ENCODE results near the gene CD63.

Gene CD63

DNA sequence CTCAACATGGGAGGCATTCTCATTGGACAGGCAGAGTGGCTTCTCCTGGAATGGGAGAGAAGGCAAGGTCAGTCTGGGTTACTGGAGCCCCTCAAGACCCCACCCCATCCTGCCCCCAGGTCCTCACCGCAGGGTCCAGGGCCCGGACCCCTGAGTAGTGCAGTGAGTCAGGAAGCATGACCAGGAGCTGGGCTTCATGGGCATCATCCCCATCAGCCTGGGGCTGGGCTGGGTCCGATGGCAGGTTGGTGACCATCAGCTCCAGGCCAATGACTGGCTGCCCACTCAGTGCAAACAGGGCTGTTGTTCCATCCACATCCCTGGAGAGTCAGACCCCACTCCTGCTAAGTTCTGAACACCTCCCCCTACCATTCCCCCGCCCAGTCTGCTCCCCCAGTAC, 34.2 kb downstream of the CD63 start:
- Histone ChIP-seq H3K27ac (ENCODE audit: extremely low read depth, low read depth, low read length) (no peak overlapping the region), H3K9me3 (ENCODE audit: control insufficient read depth, insufficient read depth, low read depth, low read length) (no peaks in the 10 kb centered on the region), H3K4me3 (ENCODE audit: low read depth, low read length) (no peak overlapping the region), H3K36me3 (ENCODE audit: control insufficient read depth in 2 of 2, insufficient read depth in 1 of 2, low read length in 2 of 2) (peaks cover 0 to 6% of the 10 kb centered on the region in 2 experiments; a peak in 1 of 3 replicates), H3K4me1 (ENCODE audit: control insufficient read depth, insufficient read depth, low read length) (no peaks in the 10 kb centered on the region)
- POLR2A ChIA-PET, result no interaction called here
- CTCF ChIA-PET, result no interaction called here
- no peak for TF ChIP-seq ZSCAN16 (tag by site-specific recombination; IDR thresholded peaks at IDR 0.05)
- TF ChIP-seq, protein P1, sequence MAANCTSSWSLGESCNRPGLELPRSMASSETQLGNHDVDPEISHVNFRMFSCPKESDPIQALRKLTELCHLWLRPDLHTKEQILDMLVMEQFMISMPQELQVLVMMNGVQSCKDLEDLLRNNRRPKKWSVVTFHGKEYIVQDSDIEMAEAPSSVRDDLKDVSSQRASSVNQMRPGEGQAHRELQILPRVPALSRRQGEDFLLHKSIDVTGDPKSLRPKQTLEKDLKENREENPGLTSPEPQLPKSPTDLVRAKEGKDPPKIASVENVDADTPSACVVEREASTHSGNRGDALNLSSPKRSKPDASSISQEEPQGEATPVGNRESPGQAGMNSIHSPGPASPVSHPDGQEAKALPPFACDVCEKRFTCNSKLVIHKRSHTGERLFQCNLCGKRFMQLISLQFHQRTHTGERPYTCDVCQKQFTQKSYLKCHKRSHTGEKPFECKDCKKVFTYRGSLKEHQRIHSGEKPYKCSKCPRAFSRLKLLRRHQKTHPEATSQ (tag by site-specific recombination; IDR thresholded peaks at IDR 0.05), result no peak
- TF ChIP-seq KLF1 (tag by site-specific recombination; IDR thresholded peaks at IDR 0.05), result no peak
- TF ChIP-seq ZNF416 (tag by site-specific recombination; IDR thresholded peaks at IDR 0.05), result no peak
- TF ChIP-seq, protein P2, sequence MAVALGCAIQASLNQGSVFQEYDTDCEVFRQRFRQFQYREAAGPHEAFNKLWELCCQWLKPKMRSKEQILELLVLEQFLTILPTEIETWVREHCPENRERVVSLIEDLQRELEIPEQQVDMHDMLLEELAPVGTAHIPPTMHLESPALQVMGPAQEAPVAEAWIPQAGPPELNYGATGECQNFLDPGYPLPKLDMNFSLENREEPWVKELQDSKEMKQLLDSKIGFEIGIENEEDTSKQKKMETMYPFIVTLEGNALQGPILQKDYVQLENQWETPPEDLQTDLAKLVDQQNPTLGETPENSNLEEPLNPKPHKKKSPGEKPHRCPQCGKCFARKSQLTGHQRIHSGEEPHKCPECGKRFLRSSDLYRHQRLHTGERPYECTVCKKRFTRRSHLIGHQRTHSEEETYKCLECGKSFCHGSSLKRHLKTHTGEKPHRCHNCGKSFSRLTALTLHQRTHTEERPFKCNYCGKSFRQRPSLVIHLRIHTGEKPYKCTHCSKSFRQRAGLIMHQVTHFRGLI (tag by site-specific recombination; IDR thresholded peaks at IDR 0.05), result no peak
- TF ChIP-seq, protein P3, sequence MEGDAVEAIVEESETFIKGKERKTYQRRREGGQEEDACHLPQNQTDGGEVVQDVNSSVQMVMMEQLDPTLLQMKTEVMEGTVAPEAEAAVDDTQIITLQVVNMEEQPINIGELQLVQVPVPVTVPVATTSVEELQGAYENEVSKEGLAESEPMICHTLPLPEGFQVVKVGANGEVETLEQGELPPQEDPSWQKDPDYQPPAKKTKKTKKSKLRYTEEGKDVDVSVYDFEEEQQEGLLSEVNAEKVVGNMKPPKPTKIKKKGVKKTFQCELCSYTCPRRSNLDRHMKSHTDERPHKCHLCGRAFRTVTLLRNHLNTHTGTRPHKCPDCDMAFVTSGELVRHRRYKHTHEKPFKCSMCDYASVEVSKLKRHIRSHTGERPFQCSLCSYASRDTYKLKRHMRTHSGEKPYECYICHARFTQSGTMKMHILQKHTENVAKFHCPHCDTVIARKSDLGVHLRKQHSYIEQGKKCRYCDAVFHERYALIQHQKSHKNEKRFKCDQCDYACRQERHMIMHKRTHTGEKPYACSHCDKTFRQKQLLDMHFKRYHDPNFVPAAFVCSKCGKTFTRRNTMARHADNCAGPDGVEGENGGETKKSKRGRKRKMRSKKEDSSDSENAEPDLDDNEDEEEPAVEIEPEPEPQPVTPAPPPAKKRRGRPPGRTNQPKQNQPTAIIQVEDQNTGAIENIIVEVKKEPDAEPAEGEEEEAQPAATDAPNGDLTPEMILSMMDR (tag by site-specific recombination; IDR thresholded peaks at IDR 0.05), result no peak
- TF ChIP-seq ZNF174 (tag by site-specific recombination; IDR thresholded peaks at IDR 0.05), result no peak
- TF ChIP-seq, protein P4, sequence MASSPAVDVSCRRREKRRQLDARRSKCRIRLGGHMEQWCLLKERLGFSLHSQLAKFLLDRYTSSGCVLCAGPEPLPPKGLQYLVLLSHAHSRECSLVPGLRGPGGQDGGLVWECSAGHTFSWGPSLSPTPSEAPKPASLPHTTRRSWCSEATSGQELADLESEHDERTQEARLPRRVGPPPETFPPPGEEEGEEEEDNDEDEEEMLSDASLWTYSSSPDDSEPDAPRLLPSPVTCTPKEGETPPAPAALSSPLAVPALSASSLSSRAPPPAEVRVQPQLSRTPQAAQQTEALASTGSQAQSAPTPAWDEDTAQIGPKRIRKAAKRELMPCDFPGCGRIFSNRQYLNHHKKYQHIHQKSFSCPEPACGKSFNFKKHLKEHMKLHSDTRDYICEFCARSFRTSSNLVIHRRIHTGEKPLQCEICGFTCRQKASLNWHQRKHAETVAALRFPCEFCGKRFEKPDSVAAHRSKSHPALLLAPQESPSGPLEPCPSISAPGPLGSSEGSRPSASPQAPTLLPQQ (tag by site-specific recombination; IDR thresholded peaks at IDR 0.05), result no peak
- no peak for TF ChIP-seq ZNF366 (tag by site-specific recombination; conservative IDR thresholded peaks at IDR 0.05)
- TF ChIP-seq, protein P5, sequence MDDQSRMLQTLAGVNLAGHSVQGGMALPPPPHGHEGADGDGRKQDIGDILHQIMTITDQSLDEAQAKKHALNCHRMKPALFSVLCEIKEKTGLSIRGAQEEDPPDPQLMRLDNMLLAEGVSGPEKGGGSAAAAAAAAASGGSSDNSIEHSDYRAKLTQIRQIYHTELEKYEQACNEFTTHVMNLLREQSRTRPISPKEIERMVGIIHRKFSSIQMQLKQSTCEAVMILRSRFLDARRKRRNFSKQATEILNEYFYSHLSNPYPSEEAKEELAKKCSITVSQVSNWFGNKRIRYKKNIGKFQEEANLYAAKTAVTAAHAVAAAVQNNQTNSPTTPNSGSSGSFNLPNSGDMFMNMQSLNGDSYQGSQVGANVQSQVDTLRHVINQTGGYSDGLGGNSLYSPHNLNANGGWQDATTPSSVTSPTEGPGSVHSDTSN (CRISPR knock-in tag; IDR thresholded peaks at IDR 0.05), result no peak
- TF ChIP-seq ZNF146 (tag by site-specific recombination; IDR thresholded peaks at IDR 0.05), result no peak
- TF ChIP-seq SP3 (tag by site-specific recombination; IDR thresholded peaks at IDR 0.05), result no peak
- TF ChIP-seq, protein P6, sequence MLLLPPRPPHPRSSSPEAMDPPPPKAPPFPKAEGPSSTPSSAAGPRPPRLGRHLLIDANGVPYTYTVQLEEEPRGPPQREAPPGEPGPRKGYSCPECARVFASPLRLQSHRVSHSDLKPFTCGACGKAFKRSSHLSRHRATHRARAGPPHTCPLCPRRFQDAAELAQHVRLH (tag by site-specific recombination; IDR thresholded peaks at IDR 0.05), result no peak
- no peak for TF ChIP-seq RBAK (tag by site-specific recombination; IDR thresholded peaks at IDR 0.05)
- TF ChIP-seq ZNF664 (tag by site-specific recombination; IDR thresholded peaks at IDR 0.05), result no peak
- TF ChIP-seq HOXA7 (CRISPR knock-in tag; IDR thresholded peaks at IDR 0.05; ENCODE audit: borderline replicate concordance), result no peak
- TF ChIP-seq, protein P7, sequence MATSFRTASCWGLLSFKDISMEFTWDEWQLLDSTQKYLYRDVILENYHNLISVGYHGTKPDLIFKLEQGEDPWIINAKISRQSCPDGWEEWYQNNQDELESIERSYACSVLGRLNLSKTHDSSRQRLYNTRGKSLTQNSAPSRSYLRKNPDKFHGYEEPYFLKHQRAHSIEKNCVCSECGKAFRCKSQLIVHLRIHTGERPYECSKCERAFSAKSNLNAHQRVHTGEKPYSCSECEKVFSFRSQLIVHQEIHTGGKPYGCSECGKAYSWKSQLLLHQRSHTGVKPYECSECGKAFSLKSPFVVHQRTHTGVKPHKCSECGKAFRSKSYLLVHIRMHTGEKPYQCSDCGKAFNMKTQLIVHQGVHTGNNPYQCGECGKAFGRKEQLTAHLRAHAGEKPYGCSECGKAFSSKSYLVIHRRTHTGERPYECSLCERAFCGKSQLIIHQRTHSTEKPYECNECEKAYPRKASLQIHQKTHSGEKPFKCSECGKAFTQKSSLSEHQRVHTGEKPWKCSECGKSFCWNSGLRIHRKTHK (tag by site-specific recombination; IDR thresholded peaks at IDR 0.05), result no peak
- no peak for TF ChIP-seq SCRT2 (tag by site-specific recombination; IDR thresholded peaks at IDR 0.05)
